ENCODE data around the gene MREG.

GRCh38 chr2:216004697-216005283 is 8.6 kb downstream of the MREG start:
- TF ChIP-seq SP1 (IDR thresholded peaks at IDR 0.05) (no peak), JUND (IDR thresholded peaks at IDR 0.05) (no peak), FOXA1 (IDR thresholded peaks at IDR 0.05) (no peak), EGR1 (IDR thresholded peaks at IDR 0.05; ENCODE audit: low read depth in 2 of 2) (no peak), ATF3 (IDR thresholded peaks at IDR 0.05) (no peak), TAF1 (conservative IDR thresholded peaks at IDR 0.05) (no peak), MAX (IDR thresholded peaks at IDR 0.05) (no peak)
- TF ChIP-seq, protein P1, sequence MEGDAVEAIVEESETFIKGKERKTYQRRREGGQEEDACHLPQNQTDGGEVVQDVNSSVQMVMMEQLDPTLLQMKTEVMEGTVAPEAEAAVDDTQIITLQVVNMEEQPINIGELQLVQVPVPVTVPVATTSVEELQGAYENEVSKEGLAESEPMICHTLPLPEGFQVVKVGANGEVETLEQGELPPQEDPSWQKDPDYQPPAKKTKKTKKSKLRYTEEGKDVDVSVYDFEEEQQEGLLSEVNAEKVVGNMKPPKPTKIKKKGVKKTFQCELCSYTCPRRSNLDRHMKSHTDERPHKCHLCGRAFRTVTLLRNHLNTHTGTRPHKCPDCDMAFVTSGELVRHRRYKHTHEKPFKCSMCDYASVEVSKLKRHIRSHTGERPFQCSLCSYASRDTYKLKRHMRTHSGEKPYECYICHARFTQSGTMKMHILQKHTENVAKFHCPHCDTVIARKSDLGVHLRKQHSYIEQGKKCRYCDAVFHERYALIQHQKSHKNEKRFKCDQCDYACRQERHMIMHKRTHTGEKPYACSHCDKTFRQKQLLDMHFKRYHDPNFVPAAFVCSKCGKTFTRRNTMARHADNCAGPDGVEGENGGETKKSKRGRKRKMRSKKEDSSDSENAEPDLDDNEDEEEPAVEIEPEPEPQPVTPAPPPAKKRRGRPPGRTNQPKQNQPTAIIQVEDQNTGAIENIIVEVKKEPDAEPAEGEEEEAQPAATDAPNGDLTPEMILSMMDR (IDR thresholded peaks at IDR 0.05; ENCODE audit: low read depth, low read length, missing input control) = no peak
- TF ChIP-seq, protein P2, sequence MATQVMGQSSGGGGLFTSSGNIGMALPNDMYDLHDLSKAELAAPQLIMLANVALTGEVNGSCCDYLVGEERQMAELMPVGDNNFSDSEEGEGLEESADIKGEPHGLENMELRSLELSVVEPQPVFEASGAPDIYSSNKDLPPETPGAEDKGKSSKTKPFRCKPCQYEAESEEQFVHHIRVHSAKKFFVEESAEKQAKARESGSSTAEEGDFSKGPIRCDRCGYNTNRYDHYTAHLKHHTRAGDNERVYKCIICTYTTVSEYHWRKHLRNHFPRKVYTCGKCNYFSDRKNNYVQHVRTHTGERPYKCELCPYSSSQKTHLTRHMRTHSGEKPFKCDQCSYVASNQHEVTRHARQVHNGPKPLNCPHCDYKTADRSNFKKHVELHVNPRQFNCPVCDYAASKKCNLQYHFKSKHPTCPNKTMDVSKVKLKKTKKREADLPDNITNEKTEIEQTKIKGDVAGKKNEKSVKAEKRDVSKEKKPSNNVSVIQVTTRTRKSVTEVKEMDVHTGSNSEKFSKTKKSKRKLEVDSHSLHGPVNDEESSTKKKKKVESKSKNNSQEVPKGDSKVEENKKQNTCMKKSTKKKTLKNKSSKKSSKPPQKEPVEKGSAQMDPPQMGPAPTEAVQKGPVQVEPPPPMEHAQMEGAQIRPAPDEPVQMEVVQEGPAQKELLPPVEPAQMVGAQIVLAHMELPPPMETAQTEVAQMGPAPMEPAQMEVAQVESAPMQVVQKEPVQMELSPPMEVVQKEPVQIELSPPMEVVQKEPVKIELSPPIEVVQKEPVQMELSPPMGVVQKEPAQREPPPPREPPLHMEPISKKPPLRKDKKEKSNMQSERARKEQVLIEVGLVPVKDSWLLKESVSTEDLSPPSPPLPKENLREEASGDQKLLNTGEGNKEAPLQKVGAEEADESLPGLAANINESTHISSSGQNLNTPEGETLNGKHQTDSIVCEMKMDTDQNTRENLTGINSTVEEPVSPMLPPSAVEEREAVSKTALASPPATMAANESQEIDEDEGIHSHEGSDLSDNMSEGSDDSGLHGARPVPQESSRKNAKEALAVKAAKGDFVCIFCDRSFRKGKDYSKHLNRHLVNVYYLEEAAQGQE (IDR thresholded peaks at IDR 0.05) = no peak

All from liver (tissue), 3 donors.